MM.1S (cell line): ENCODE results near the gene LGALS7.
"Not testable (repeated sequence)": the region's sequence is repeated elsewhere in the genome, so short reads cannot be mapped to it uniquely, and the experiment has no call there.

Source experiments
- CTCF ChIP-seq: fragments of 300-600 bp; sonication (generic); IDR thresholded peaks from 2 replicates; pipeline ENCODE4 v1.5.1; 2016; ENCODE audit warnings: antibody characterized with exemption, low read length, mixed read lengths
- EZH2 ChIP-seq: fragments of 300-600 bp; sonication (generic); optimal IDR thresholded peaks from 2 replicates; pipeline ENCODE3; 2017; ENCODE audit warnings: low read depth, mild to moderate bottlenecking, antibody characterized with exemption, low read length, mixed read lengths
- EZH2phosphoT487 ChIP-seq: fragments of 300-600 bp; sonication (generic); IDR thresholded peaks from 2 replicates; pipeline ENCODE4 v1.6.1; 2018; ENCODE audit warnings: antibody characterized with exemption, low read length

- TF ChIP-seq EZH2, CTCF, EZH2phosphoT487: not testable (repeated sequence)
Observed at GRCh38 chr19:38770228-38770948, 2.9 kb downstream of the LGALS7 start.
